HEK293 (cell line): Measurements from ENCODE around the gene BRIX1.

Source experiments
- CTCF ChIA-PET: fragments of 350-600 bp; formaldehyde crosslinking; extraction: SDS; loops from one replicate; lab custom pipeline; 2021; ENCODE audit warnings: antibody characterized with exemption; lab: Yijun Ruan, JAX
- POLR2A ChIA-PET: fragments of 300-600 bp; formaldehyde crosslinking; extraction: SDS; loops from one replicate; lab custom pipeline; 2020; ENCODE audit warnings: antibody characterized with exemption, inconsistent platforms; lab: Yijun Ruan, JAX
- H3K27ac ChIP-seq: fragments of 200-500 bp; sonication (Bioruptor generic); 2 replicates; pipeline ENCODE4 v1.5.1; 2014; ENCODE audit warnings: low read depth, low read length, control low read depth, inconsistent platforms; ENCODE audit errors: extremely low read depth
- H3K36me3 ChIP-seq, 2 experiments: fragments of 200-500 bp in 1 of 2; sonication (Bioruptor generic) in 1 of 2; 1 replicate in 1 of 2; 2 replicates in 1 of 2; pipeline ENCODE4 v1.5.1; 2014 to 2017; ENCODE audit warnings: inconsistent platforms in 2 of 2, low read length in 2 of 2; ENCODE audit not compliant: control insufficient read depth in 2 of 2, insufficient read depth in 1 of 2
- H3K4me1 ChIP-seq: fragments of 200-500 bp; sonication (Bioruptor generic); 2 replicates; pipeline ENCODE4 v1.5.1; 2014; ENCODE audit warnings: mild to moderate bottlenecking, low read length, inconsistent platforms; ENCODE audit not compliant: control insufficient read depth, insufficient read depth
- H3K4me3 ChIP-seq: 2 replicates; pipeline ENCODE4 v1.5.1; 2011; ENCODE audit warnings: low read depth, mild to moderate bottlenecking, control low read depth, low read length, moderate library complexity
- H3K9me3 ChIP-seq: fragments of 200-500 bp; sonication (Bioruptor generic); 2 replicates; pipeline ENCODE4 v1.5.1; 2014; ENCODE audit warnings: low read depth, low read length, inconsistent platforms; ENCODE audit not compliant: control insufficient read depth, insufficient read depth
- EGR2 ChIP-seq: fragments of 450-650 bp; formaldehyde crosslinking; IDR thresholded peaks from 2 replicates; pipeline ENCODE4 v1.5.1; 2016; ENCODE audit warnings: low read depth, missing biosample characterization, missing genetic modification characterization
- GFI1B ChIP-seq: fragments of 450-650 bp; formaldehyde crosslinking; IDR thresholded peaks from 2 replicates; pipeline ENCODE4 v1.5.1; 2016; ENCODE audit warnings: missing biosample characterization, missing genetic modification characterization
- HOXD13 ChIP-seq: sonication (generic); formaldehyde crosslinking; IDR thresholded peaks from 2 replicates; pipeline ENCODE4 v1.8.0; 2022; ENCODE audit warnings: missing genetic modification reagents, borderline replicate concordance
- OSR2 ChIP-seq: fragments of 450-650 bp; formaldehyde crosslinking; IDR thresholded peaks from 2 replicates; pipeline ENCODE4 v1.5.1; 2016; ENCODE audit warnings: missing biosample characterization, missing genetic modification characterization
- PRDM4 ChIP-seq: fragments of 450-650 bp; formaldehyde crosslinking; IDR thresholded peaks from 2 replicates; pipeline ENCODE4 v1.5.1; 2017; ENCODE audit warnings: missing biosample characterization, missing genetic modification characterization
- SCRT2 ChIP-seq: fragments of 450-650 bp; formaldehyde crosslinking; IDR thresholded peaks from 2 replicates; pipeline ENCODE4 v1.5.1; 2016; ENCODE audit warnings: missing biosample characterization, missing genetic modification characterization
- ZBTB20 ChIP-seq: fragments of 450-650 bp; formaldehyde crosslinking; IDR thresholded peaks from 2 replicates; pipeline ENCODE4 v1.5.1; 2016; ENCODE audit warnings: missing biosample characterization, missing genetic modification characterization
- ZBTB21 ChIP-seq: fragments of 450-650 bp; formaldehyde crosslinking; IDR thresholded peaks from 2 replicates; pipeline ENCODE4 v1.5.1; 2017; ENCODE audit warnings: missing biosample characterization, missing genetic modification characterization
- ZBTB26 ChIP-seq: fragments of 450-650 bp; formaldehyde crosslinking; optimal IDR thresholded peaks from 2 replicates; pipeline ENCODE3; 2016; ENCODE audit warnings: missing biosample characterization, mild to moderate bottlenecking, missing genetic modification characterization
- ZFP3 ChIP-seq: fragments of 450-650 bp; formaldehyde crosslinking; IDR thresholded peaks from 2 replicates; pipeline ENCODE4 v1.5.1; 2016; ENCODE audit warnings: low read depth, missing biosample characterization, missing genetic modification characterization
- ZNF121 ChIP-seq: fragments of 450-650 bp; formaldehyde crosslinking; IDR thresholded peaks from 2 replicates; pipeline ENCODE4 v1.5.1; 2016; ENCODE audit warnings: missing biosample characterization, missing genetic modification characterization
- ZNF221 ChIP-seq: fragments of 450-650 bp; formaldehyde crosslinking; IDR thresholded peaks from 2 replicates; pipeline ENCODE4 v1.5.1; 2017; ENCODE audit warnings: missing biosample characterization, missing genetic modification characterization, borderline replicate concordance
- ZNF292 ChIP-seq: fragments of 450-650 bp; formaldehyde crosslinking; IDR thresholded peaks from 2 replicates; pipeline ENCODE4 v1.5.1; 2016; ENCODE audit warnings: low read depth, missing biosample characterization, missing genetic modification characterization, borderline replicate concordance
- ZNF362 ChIP-seq: fragments of 450-650 bp; formaldehyde crosslinking; IDR thresholded peaks from 2 replicates; pipeline ENCODE4 v1.5.1; 2016; ENCODE audit warnings: missing biosample characterization, missing genetic modification characterization
- ZNF366 ChIP-seq: fragments of 450-650 bp; formaldehyde crosslinking; conservative IDR thresholded peaks from 2 replicates; pipeline ENCODE4 v1.5.1; 2016; ENCODE audit warnings: missing biosample characterization, missing genetic modification characterization
- ZNF514 ChIP-seq: fragments of 450-650 bp; formaldehyde crosslinking; IDR thresholded peaks from 2 replicates; pipeline ENCODE4 v1.5.1; 2016; ENCODE audit warnings: missing biosample characterization, missing genetic modification characterization
- ZNF518A ChIP-seq: fragments of 450-650 bp; formaldehyde crosslinking; conservative IDR thresholded peaks from 2 replicates; pipeline ENCODE4 v1.5.1; 2016; ENCODE audit warnings: low read depth, missing biosample characterization, missing genetic modification characterization
- ZNF548 ChIP-seq: fragments of 450-650 bp; formaldehyde crosslinking; IDR thresholded peaks from 2 replicates; pipeline ENCODE4 v1.5.1; 2016; ENCODE audit warnings: missing biosample characterization, missing genetic modification characterization
- ZNF658 ChIP-seq: fragments of 450-650 bp; formaldehyde crosslinking; IDR thresholded peaks from 2 replicates; pipeline ENCODE4; 2016; ENCODE audit warnings: missing biosample characterization, missing genetic modification characterization
- ZNF664 ChIP-seq: fragments of 450-650 bp; formaldehyde crosslinking; IDR thresholded peaks from 2 replicates; pipeline ENCODE4 v1.5.1; 2016; ENCODE audit warnings: missing biosample characterization, missing genetic modification characterization
- ZNF791 ChIP-seq: fragments of 450-650 bp; formaldehyde crosslinking; IDR thresholded peaks from 2 replicates; pipeline ENCODE4 v1.5.1; 2016; ENCODE audit warnings: missing biosample characterization, missing genetic modification characterization
- ZNF792 ChIP-seq: fragments of 450-650 bp; formaldehyde crosslinking; IDR thresholded peaks from 2 replicates; pipeline ENCODE4 v1.5.1; 2016; ENCODE audit warnings: missing biosample characterization, missing genetic modification characterization

The BRIX1 gene

GRCh38 chr5:34916518-34916917, 1.0 kb downstream of the BRIX1 start:
- Histone ChIP-seq H3K9me3 (no peaks in the 10 kb centered on the region), H3K4me3 (peak overlapping the region; percentile 78), H3K4me1 (peaks cover 6% of the 10 kb centered on the region; the same call in 1 of the 2 replicates), H3K36me3 (peaks cover 41 to 47% of the 10 kb centered on the region in 2 experiments), H3K27ac (no peak overlapping the region; the same call in 1 of the 2 replicates)
- no peak for TF ChIP-seq ZNF548
- peak; percentile 70; the same call in 1 of the 2 replicates for TF ChIP-seq ZNF664 (tag by site-specific recombination)
- POLR2A ChIA-PET = interaction anchor here (0.5 to 6.1 kb wide), 5 partner anchors 8 to 240 kb away, joined by 3 to 152 read pairs (median 4); partner anchors contain the start of gene DNAJC21
- CTCF ChIA-PET = interaction anchor here (0.5 to 2.8 kb wide), 10 partner anchors 11 to 445 kb away, joined by 3 to 10 read pairs (median 6); no protein-coding TSS in a partner anchor

- H3K4me1 ChIP-seq = peaks cover 6% of the 10 kb centered on the region; the same call in 1 of the 2 replicates
- H3K36me3 ChIP-seq = peaks cover 47 to 48% of the 10 kb centered on the region in 2 experiments
- ChIA-PET CTCF (interaction anchor here (0.6 to 2.1 kb wide), 3 partner anchors 14 to 54 kb away, joined by 3 to 10 read pairs (median 3); no protein-coding TSS in a partner anchor), POLR2A (interaction anchor here (6.1 kb wide), 1 partner anchor 11 kb away, joined by 152 read pairs; the partner anchor contains the start of gene DNAJC21)
- TF ChIP-seq EGR2 (tag by site-specific recombination) (no peak), SCRT2 (no peak), ZBTB26 (tag by site-specific recombination) (no peak), ZNF292 (no peak), OSR2 (tag by site-specific recombination) (peak; percentile 83), ZNF518A (tag by site-specific recombination) (no peak), ZNF362 (tag by site-specific recombination) (peak; percentile 58; the same call in 1 of the 2 replicates), ZNF548 (no peak), HOXD13 (CRISPR knock-in tag) (no peak), ZBTB21 (tag by site-specific recombination) (no peak), ZNF366 (tag by site-specific recombination) (no peak), PRDM4 (tag by site-specific recombination) (peak; percentile 89), ZFP3 (no peak), ZNF121 (tag by site-specific recombination) (peak; percentile 98), ZNF221 (tag by site-specific recombination) (no peak), GFI1B (no peak), ZNF792 (tag by site-specific recombination) (no peak), ZNF791 (no peak), ZBTB20 (tag by site-specific recombination) (0 out of 2 replicates have a peak, but pooled peaks have one; percentile 12), ZNF514 (tag by site-specific recombination) (no peak), ZNF658 (no peak)
- TF ChIP-seq, all 188 proteins: peak for 5
- no peak overlapping the region for H3K4me3 ChIP-seq
- no peak overlapping the region for H3K27ac ChIP-seq
- no peaks in the 10 kb centered on the region for H3K9me3 ChIP-seq
Observed at GRCh38 chr5:34918025-34918424, 2.5 kb downstream of the BRIX1 start.
